ENCODE measurements around the gene ATP6V1B1.
A peak's percentile ranks its signal among the peaks of the same experiment; 100 is the strongest.

The ATP6V1B1 gene

DNA sequence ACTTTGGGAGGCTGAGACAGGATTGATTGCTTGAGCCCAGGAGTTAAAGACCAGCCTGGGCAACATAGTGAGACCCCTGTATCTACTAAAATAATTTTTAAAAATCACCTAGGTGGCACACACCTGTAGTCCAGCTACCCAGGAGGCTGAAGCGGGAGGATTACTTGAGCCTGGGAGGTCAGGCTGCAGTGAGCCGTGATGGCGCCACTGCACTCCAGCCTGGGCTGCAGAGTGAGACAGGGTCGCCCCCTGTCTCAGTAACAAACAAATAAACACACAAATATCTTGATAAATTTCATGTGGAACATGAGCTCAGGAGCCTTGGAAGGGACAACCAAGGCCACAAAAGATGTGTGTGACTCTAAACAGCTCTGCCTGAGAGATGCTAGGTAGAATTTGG, 31.0 kb downstream of the ATP6V1B1 start:
- TF ChIP-seq, protein P1, sequence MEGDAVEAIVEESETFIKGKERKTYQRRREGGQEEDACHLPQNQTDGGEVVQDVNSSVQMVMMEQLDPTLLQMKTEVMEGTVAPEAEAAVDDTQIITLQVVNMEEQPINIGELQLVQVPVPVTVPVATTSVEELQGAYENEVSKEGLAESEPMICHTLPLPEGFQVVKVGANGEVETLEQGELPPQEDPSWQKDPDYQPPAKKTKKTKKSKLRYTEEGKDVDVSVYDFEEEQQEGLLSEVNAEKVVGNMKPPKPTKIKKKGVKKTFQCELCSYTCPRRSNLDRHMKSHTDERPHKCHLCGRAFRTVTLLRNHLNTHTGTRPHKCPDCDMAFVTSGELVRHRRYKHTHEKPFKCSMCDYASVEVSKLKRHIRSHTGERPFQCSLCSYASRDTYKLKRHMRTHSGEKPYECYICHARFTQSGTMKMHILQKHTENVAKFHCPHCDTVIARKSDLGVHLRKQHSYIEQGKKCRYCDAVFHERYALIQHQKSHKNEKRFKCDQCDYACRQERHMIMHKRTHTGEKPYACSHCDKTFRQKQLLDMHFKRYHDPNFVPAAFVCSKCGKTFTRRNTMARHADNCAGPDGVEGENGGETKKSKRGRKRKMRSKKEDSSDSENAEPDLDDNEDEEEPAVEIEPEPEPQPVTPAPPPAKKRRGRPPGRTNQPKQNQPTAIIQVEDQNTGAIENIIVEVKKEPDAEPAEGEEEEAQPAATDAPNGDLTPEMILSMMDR (IDR thresholded peaks at IDR 0.05; ENCODE audit: low read depth, low read length, missing control alignments): no peak
- no peak overlapping the region for H3K4me3 ChIP-seq (ENCODE audit: low read depth, low read length)
- in situ Hi-C loops (cut with HindIII; ENCODE audit: low sequenced_read_pairs): no loop called here
- DNase-seq (ENCODE audit: low read depth): no peak

DNA sequence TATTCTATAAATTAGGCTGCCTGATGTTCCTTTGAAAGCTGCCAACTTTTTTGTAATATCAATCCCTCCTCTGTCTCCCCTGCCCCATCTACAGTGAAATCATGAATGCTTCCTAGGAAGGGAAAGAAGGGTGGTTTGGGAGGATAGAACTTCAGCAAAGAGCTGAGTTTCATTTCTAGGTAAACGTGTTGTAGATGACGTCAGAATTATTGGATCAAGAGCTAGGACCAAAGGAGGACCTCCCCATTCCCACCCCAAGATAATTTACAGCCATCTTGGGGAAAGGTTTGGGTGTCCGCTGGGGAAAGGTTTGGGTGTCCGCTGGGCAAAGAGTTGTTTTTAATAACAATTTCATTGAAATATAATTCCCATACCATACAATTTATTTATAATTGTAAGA, 31.5 kb downstream of the ATP6V1B1 start:
- H3K4me3 ChIP-seq (ENCODE audit: low read depth, low read length): no peak overlapping the region
- no peak for DNase-seq (ENCODE audit: low read depth)
- in situ Hi-C loops (cut with HindIII; ENCODE audit: low sequenced_read_pairs): no loop called here
- TF ChIP-seq, protein P1 (IDR thresholded peaks at IDR 0.05; ENCODE audit: low read depth, low read length, missing control alignments): no peak

DNA sequence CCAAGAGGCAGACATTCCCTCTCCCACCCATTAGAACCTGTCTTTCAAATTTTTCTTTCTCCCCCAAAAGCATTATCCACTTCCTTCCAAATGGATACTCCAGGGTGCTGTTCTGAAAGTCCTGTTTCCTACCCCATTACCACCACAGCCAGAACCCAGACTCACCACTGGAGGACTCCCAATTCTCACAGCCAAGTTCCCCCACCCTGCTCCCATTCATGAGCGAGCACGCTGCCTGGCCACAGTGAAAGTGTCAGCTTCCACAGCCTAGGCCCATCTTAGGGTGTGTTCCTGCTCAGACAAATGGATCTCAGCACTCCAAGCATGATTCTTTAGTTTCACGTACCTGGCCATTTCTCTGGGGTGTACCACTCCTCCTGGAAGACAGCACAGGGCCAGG, 38.9 kb downstream of the ATP6V1B1 start:
- no peak for DNase-seq (ENCODE audit: low read depth)
- in situ Hi-C loops (cut with HindIII; ENCODE audit: low sequenced_read_pairs): no loop called here
- TF ChIP-seq, protein P1 (IDR thresholded peaks at IDR 0.05; ENCODE audit: low read depth, low read length, missing control alignments): no peak
- no peak overlapping the region for H3K4me3 ChIP-seq (ENCODE audit: low read depth, low read length)

GRCh38 chr2:70975237-70975636, 39.5 kb downstream of the ATP6V1B1 start:
- TF ChIP-seq, protein P1 (IDR thresholded peaks at IDR 0.05; ENCODE audit: low read depth, low read length, missing control alignments): no peak
- no peak for DNase-seq (ENCODE audit: low read depth)
- no peak overlapping the region for H3K4me3 ChIP-seq (ENCODE audit: low read depth, low read length)
- in situ Hi-C loops (cut with HindIII; ENCODE audit: low sequenced_read_pairs): no loop called here

DNA sequence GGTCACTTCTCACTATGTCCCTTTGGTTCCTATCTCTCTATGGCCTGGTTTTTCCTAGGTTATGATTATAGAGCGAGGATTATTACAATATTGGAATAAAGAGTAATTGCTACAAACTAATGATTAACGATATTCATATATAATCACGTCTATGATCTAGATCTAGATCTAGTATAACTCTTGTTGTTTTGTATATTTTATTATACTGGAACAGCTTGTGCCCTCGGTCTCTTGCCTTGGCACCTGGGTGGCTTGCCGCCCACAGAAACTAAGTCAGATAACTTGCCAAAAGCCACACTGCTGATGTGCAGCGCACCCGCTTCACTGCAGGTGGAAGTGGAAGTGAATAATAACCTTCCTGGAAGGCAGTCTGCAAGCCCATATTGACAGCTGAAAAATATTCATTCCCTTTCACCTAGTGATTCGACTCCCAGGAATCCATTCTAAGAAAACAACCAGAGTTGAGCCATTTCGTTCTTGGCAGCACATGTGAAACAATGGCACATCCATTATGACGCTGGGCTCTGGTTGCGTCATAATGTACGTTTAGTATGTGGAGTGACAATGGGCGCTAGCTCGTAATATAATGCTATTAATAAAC, 42.0 kb downstream of the ATP6V1B1 start:
- in situ Hi-C loops (cut with HindIII; ENCODE audit: low sequenced_read_pairs): no loop called here
- H3K4me3 ChIP-seq (ENCODE audit: low read depth, low read length): peak overlapping the region; percentile 49
- DNase-seq (ENCODE audit: low read depth): peak; percentile 55
- TF ChIP-seq, protein P1 (IDR thresholded peaks at IDR 0.05; ENCODE audit: low read depth, low read length, missing control alignments): no peak

DNA sequence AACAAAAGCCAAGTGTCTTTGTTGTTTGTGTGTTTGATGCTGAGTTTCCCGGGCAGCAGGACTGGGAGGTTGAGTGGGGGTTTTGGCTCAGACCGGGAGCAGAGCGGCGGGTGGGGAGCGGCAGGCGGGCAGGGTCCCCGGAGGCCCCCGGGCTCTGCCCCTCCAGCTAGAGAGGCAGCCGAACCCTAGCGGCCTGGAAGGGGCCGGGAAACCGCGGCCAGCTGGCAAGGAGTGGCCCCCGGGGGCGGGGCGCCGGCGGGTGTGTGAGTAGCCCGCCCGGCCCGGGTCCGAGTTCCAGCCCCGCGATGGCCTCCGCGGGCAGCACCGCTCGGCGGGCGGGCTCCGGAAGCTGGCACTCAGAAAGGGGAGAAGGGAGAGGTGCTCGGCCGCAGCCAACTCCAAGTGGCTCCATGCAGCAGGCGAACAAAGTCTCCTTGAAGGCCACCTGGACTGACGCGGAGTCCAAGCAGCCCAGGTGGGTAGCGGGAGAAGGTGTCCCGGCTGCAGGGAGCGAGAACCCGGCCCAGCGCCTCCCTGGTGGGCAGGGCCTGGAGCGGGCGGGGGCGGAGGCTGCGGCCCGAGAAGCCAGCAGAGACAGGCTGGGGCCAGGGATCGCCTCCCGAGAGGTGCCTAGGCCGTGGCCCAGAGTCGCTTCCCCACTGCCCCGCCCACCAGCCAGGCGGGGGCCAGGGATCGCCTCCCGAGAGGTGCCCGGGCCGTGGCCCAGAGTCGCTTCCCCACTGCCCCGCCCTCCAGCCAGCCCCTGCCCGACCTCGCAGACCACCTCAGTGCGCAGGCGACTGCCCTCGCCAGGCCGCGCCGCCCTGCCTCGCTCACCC, 42.9 kb downstream of the ATP6V1B1 start, which contains the start of gene ANKRD53:
TSS of gene ANKRD53 (plus strand) at position 290 of the 839 bp plus-strand sequence. CDS start at position 306, 16 bp downstream.
- DNase-seq (ENCODE audit: low read depth): no peak
- H3K4me3 ChIP-seq (ENCODE audit: low read depth, low read length): peak within 1 kb of the TSS; percentile 49
- in situ Hi-C loops (cut with HindIII; ENCODE audit: low sequenced_read_pairs): no loop called here
- TF ChIP-seq, protein P1 (IDR thresholded peaks at IDR 0.05; ENCODE audit: low read depth, low read length, missing control alignments): no peak
